Mucosa of rectum (tissue), 2 donors: ENCODE measurements around the gene GALNT16.
"Not testable (repeated sequence)": the region's sequence is repeated elsewhere in the genome, so short reads cannot be mapped to it uniquely, and the experiment has no call there.

Experiments used
- H3K27ac ChIP-seq, 2 donors: one replicate each; pipeline ENCODE4 v1.7.0; 2013; ENCODE audit warnings: inconsistent platforms in 2 of 2, low read depth in 2 of 2, low read length in 2 of 2
- H3K27me3 ChIP-seq, 2 donors: one replicate each; pipeline ENCODE4 v1.7.0; 2013; ENCODE audit warnings: low read length in 2 of 2; ENCODE audit not compliant: control insufficient read depth in 2 of 2, insufficient read depth in 2 of 2
- H3K36me3 ChIP-seq, 2 donors: one replicate each; pipeline ENCODE4 v1.7.0; 2013; ENCODE audit warnings: low read length in 2 of 2; ENCODE audit not compliant: control insufficient read depth in 2 of 2, insufficient read depth in 2 of 2
- H3K4me1 ChIP-seq, 2 donors: one replicate each; pipeline ENCODE4 v1.7.0; 2013; ENCODE audit warnings: low read length in 2 of 2, mild to moderate bottlenecking in 1 of 2; ENCODE audit not compliant: control insufficient read depth in 2 of 2, insufficient read depth in 2 of 2
- H3K4me3 ChIP-seq, 2 donors: one replicate each; pipeline ENCODE4 v1.7.0; 2013; ENCODE audit warnings: low read length in 2 of 2
- H3K9ac ChIP-seq, 2 donors: one replicate each; pipeline ENCODE4 v1.7.0; 2013; ENCODE audit warnings: low read length in 2 of 2, low read depth in 1 of 2, mild to moderate bottlenecking in 1 of 2
- H3K9me3 ChIP-seq, 2 donors: one replicate each; pipeline ENCODE4 v1.7.0; 2013; ENCODE audit warnings: low read length in 2 of 2; ENCODE audit not compliant: control insufficient read depth in 2 of 2
- donor health status: healthy.
- donor health status: Normal muscosa, but diverticular disease.

GALNT16 gene

DNA sequence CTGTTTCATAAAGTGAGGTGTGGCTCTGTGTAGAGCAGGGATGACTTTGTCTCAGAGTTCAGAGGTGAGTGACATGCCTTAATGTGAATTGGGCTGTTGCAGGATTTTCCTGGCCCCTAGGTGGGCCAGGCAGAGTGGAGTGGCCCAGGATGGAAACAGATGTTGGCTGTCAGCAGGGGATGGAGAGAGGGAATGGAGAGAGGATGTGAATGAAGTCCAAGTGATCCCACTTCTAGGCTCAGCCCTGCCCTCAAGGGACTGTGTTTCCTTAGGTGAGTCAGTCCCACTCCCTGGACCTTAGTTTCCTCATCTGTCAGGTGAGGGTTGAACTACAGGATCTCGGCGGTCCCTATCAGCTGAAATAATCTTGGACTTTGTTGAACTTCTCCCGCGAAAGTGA is 7.5 kb downstream of the GALNT16 start:
- Histone ChIP-seq H3K36me3 (no peaks in the 10 kb centered on the region), H3K4me1 (no peaks in the 10 kb centered on the region), H3K4me3 (no peak overlapping the region), H3K9me3 (no peaks in the 10 kb centered on the region), H3K27ac (no peak overlapping the region), H3K27me3 (peaks cover 1 to 4% of the 10 kb centered on the region in 2 donors), H3K9ac (no peak overlapping the region)

DNA sequence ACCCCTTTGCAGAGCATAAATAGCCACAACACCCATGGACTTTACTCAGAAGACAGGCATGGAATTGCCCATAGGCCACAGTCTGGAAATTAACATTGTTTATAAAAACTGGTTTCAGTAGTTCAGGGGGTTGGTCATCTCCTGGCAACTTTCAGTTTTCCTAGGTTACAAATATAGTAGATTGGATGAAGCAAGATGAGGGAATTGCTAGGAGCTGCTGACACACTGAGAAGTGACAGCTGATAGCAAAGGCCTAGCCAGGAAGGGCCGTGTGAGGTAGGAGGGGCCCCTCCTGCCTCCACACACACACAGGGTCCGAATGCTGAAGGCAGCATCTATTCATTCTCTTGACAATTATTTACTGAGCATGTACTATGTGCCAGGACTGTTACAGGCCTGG is 8.3 kb downstream of the GALNT16 start:
- Histone ChIP-seq H3K4me1 (no peaks in the 10 kb centered on the region), H3K9me3 (no peaks in the 10 kb centered on the region), H3K9ac (no peak overlapping the region), H3K27ac (no peak overlapping the region), H3K36me3 (no peaks in the 10 kb centered on the region), H3K27me3 (peaks cover 0 to 3% of the 10 kb centered on the region in 2 donors), H3K4me3 (no peak overlapping the region)

DNA sequence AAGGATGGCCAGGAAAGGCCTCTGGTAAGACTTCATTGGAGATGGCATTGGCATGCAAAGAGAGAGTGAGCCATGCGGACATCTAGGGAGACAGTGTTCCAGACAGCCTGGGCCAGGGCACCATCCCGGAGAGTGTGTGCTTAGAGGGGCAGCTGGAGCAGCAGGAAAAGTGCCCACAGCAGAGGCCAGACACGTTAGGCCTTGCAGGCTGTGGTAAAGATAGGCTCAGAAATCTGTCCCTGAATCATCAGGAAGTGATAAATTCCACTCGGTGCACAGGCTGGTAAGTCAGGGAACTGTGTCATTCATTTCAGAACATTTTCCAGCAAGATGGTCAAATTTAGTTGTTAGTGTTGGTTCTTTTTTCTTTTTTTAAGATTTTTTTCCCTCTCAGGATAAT is 8.8 kb downstream of the GALNT16 start:
- H3K27ac ChIP-seq: no peak overlapping the region
- no peaks in the 10 kb centered on the region for H3K9me3 ChIP-seq
- H3K9ac ChIP-seq: no peak overlapping the region
- no peak overlapping the region for H3K4me3 ChIP-seq
- no peaks in the 10 kb centered on the region for H3K27me3 ChIP-seq
- H3K4me1 ChIP-seq: no peaks in the 10 kb centered on the region
- H3K36me3 ChIP-seq: no peaks in the 10 kb centered on the region

DNA sequence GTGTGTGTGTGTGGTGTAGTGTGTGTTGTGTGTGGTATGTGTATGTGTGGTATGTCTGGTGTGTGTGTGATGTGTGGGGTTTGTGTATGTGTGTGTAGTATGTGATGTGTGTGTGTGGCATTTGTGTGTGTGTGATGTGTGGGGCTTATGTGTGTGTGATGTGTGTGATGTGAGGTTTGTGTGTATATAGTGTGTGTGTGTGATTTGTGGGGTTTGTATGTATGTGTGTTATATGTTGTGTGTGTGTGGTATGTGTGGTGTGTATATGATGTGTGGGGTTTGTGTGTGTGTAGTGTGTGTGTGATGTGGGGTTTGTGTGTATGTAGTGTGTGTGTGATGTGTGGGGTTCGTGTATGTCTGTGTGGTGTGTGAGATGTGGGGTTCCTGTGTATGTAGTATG is 9.4 kb downstream of the GALNT16 start:
- H3K27ac ChIP-seq: no peak overlapping the region

DNA sequence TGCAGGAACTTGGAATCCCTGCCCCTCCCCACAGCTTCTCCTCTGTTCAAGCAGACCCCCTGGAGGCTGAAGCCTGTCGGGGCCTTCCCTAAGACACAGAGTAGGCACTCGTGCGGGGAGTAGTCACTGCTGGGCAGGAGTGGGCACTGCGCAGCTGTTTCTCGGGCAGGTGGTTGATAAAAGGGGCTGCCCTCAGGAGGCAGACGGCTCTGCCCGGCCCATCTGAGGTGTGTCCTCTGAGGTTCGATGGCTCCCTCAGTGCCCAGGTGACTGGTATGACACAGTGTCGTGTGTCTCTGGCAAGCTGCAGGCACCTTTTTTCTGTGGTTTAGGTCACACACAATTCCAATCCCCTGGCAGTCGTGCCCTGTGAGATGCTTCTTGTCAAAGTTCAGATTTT is 10.1 kb downstream of the GALNT16 start:
- Histone ChIP-seq H3K4me1 (no peaks in the 10 kb centered on the region), H3K9me3 (no peaks in the 10 kb centered on the region), H3K36me3 (no peaks in the 10 kb centered on the region), H3K27ac (no peak overlapping the region), H3K27me3 (no peaks in the 10 kb centered on the region), H3K4me3 (no peak overlapping the region), H3K9ac (no peak overlapping the region)

More for the DNA sequence above, 9.4 kb downstream of the GALNT16 start:
- H3K9ac ChIP-seq: no peak overlapping the region
- H3K4me3 ChIP-seq: no peak overlapping the region
- no peaks in the 10 kb centered on the region for H3K27me3 ChIP-seq
- no peaks in the 10 kb centered on the region for H3K9me3 ChIP-seq
- no peaks in the 10 kb centered on the region for H3K36me3 ChIP-seq
- H3K4me1 ChIP-seq: no peaks in the 10 kb centered on the region

DNA sequence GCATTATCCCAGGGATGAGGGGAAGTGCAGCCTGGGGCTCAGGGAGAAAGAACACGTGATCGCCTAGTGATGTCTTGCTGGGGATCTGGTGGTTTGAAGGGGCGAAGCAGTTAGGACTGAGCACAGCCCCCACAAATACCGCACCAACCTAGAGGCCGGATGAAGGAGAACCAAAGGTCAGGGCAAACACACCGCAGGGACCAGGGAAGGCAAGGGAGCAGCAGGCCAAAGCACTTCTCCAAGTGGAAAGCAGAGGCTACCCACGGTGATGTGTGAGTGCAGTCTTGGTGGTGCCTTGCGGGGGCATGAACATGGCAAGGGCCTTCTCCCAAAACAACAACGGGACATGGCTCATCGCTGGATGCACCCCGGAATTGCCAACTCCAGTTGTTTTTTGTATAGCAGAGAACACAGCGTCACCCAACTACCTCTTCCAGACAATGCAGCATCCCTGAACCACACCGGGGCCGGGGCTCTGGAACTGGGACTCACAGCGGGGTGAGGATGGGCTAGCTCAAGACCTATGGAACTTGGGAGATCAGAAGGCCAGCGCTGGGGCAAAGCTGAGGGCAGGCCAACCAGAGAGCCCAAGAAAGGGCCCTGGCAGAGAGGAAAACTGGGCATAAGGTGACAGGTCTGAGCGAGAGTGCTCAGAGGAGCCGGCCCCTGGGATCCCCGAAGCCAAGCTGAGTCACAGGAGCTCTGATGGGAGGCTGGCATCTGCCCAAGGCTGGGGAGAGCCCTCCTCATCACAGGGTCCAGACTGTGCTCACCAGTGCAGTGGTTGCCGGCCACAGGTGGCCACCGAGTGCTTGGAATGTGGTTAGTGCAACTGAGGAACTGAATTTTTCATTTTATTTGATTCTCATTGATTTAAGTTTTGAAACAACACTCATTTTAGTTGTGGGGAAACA is 11.1 kb downstream of the GALNT16 start:
- Histone ChIP-seq H3K4me3 (no peak overlapping the region), H3K36me3 (no peaks in the 10 kb centered on the region), H3K9ac (no peak overlapping the region), H3K9me3 (no peaks in the 10 kb centered on the region), H3K27ac (no peak overlapping the region), H3K27me3 (no peaks in the 10 kb centered on the region), H3K4me1 (no peaks in the 10 kb centered on the region)

DNA sequence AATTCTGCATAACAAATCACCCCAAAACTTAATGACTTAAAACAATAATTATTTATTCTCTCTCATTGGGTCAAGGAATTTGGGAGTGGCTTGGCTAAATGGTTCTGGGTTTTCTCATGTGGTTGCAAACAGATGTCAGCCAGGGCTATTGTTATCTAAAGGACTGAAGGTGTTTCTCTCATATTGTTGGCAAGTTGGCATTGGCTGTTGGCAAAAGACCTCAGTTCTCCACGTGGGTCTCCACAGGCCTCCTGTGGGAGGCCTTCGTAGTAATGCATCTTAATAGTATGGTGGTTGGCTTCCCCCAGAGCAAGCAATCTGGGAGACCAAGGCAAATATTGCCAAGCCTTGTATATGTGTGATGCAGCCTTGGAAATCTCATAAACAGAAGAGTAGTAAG is 14.4 kb downstream of the GALNT16 start:
- H3K9me3 ChIP-seq: no peaks in the 10 kb centered on the region
- no peaks in the 10 kb centered on the region for H3K27me3 ChIP-seq
- H3K9ac ChIP-seq: no peak overlapping the region
- H3K4me1 ChIP-seq: no peaks in the 10 kb centered on the region
- H3K27ac ChIP-seq: no peak overlapping the region
- no peak overlapping the region for H3K4me3 ChIP-seq
- H3K36me3 ChIP-seq: no peaks in the 10 kb centered on the region

DNA sequence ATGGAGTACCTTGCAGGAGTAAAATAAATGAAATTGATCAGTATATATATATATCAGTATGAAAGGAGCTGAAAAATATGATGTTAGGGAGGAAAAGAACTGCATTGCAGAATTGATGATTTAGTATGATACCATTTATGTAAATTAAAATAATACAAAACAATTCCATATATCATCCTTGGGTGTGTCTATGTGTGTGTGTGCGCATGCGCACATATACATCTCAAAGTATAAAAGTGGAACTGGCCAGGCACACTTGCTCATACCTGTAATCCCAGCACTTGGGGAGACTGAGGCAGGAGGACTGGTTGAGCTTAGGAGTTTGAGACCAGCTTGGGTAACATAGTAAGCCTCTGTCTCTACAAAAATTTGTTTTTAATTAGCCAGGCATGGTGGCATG is 15.4 kb downstream of the GALNT16 start:
- no peaks in the 10 kb centered on the region for H3K36me3 ChIP-seq
- no peaks in the 10 kb centered on the region for H3K4me1 ChIP-seq
- H3K9me3 ChIP-seq: no peaks in the 10 kb centered on the region
- H3K4me3 ChIP-seq: no peak overlapping the region
- no peak overlapping the region for H3K27ac ChIP-seq
- no peak overlapping the region for H3K9ac ChIP-seq
- no peaks in the 10 kb centered on the region for H3K27me3 ChIP-seq

DNA sequence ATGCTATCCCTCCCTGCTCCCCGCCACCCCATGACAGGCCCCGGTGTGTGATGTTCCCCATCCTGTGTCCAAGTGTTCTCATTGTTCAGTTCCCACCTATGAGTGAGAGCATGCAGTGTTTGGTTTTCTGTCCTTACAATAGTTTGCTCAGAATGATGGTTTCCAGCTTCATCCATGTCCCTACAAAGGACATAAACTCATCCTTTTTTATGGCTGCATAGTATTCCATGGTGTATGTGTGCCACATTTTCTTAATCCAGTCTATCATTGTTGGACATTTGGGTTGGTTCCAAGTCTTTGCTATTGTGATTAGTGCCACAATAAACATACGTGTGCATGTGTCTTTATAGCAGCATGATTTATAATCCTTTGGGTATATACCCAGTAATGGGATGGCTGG is 17.4 kb downstream of the GALNT16 start:
- H3K4me1 ChIP-seq, H3K4me3 ChIP-seq, H3K36me3 ChIP-seq, H3K9ac ChIP-seq, H3K9me3 ChIP-seq, H3K27me3 ChIP-seq, H3K27ac ChIP-seq: not testable (repeated sequence)

DNA sequence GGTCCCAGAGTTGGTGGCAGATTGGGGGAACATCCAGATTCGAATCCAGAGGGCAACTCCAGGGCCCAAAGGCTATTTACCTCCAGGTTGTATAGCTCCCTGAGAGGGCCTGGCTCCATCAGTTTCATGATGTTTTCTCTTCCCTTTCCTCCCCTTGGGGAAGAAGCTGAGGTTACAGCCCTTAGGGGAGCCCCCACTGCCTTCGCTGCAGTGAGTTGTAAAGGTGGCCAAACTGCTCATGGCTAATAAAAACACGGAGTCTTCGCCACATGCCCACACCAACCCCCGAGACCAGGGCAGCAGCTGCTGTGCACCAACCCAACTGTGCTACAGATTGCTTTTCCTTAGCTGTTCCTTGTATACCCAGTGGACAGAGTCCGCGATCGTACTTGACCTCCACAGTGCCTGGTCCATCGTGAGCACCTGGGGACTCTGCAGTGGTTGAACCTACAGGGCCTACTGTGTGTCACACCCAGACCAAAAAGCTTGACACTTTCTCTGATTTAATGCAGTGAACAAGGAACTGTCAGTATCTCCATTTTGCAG is 20.9 kb downstream of the GALNT16 start:
- Histone ChIP-seq H3K27me3 (no peaks in the 10 kb centered on the region), H3K27ac (no peak overlapping the region), H3K4me3 (no peak overlapping the region), H3K9me3 (no peaks in the 10 kb centered on the region), H3K4me1 (peaks cover 0 to under 1% of the 10 kb centered on the region in 2 donors), H3K36me3 (no peaks in the 10 kb centered on the region), H3K9ac (no peak overlapping the region)
